HCT116 (cell line): ENCODE measurements around the gene CNDP1. TPM values are rescaled to one million over a fixed set of nuclear protein-coding genes. Genes with fewer than 3 reads are reported as not detected.

Experiments
- ATAC-seq: fragments of 200-7000 bp; cut with Tn5 transposase; 2 replicates; pipeline ENCODE4 v1.9.1; 2020; ENCODE audit warnings: mild to moderate bottlenecking, moderate library complexity
- BruUV-seq: library from RNA; stranded (reverse); fragments of 400-500 nt; replicated peaks from 2 replicates; lab custom pipeline; 2021; lab: Mats Ljungman, UMichigan
- CTCF ChIA-PET: fragments of 300-600 bp; sonication (Branson Sonifier 250); formaldehyde crosslinking; loops from one replicate; lab custom pipeline; 2021; ENCODE audit warnings: antibody characterized with exemption; lab: Charles Lee
- POLR2A ChIA-PET: fragments of 300-600, 350-600 bp; sonication (Branson Sonifier 250); formaldehyde crosslinking; loops from one replicate; lab custom pipeline; 2021; ENCODE audit warnings: antibody characterized with exemption; lab: Charles Lee
- RAD21 ChIA-PET, 2 experiments: fragments of 300-600 bp; sonication (Branson Sonifier 250); formaldehyde crosslinking; loops; one replicate each; lab custom pipeline; 2023; ENCODE audit warnings: low total read pairs in 2 of 2; ENCODE audit not compliant: uncharacterized antibody in 2 of 2, unreplicated experiment in 2 of 2, low non-redundant PET in 1 of 2; lab: Charles Lee
- DNase-seq: peaks from one replicate; pipeline ENCODE4 v3.0.0-alpha.2; 2010; ENCODE audit warnings: low read depth, low spot score
- H2AFZ ChIP-seq: fragments of 200-600 bp; shearing (Covaris generic), sonication (generic); 2 replicates; pipeline ENCODE4 v1.6.1; 2017; ENCODE audit warnings: low read depth, mixed run types, mixed read lengths, antibody characterized with exemption, low read length; ENCODE audit not compliant: poor library complexity, severe bottlenecking
- H3K27ac ChIP-seq: 2 replicates; pipeline ENCODE4 v1.5.1; 2012; ENCODE audit warnings: low read depth, low read length
- H3K27me3 ChIP-seq: fragments of 200-600 bp; sonication (generic); 2 replicates; pipeline ENCODE4 v1.6.1; 2016; ENCODE audit warnings: mixed run types, low read length, mixed read lengths; ENCODE audit not compliant: insufficient read depth
- H3K36me3 ChIP-seq, 2 experiments: fragments of 200-500 bp in 1 of 2; fragments of 200-600 bp in 1 of 2; sonication (Bioruptor generic) in 1 of 2; sonication (generic) in 1 of 2; 2 replicates each; pipeline versions ENCODE4 v1.5.1 to v1.6.1; 2014 to 2016; ENCODE audit warnings: low read length in 2 of 2, inconsistent platforms in 1 of 2, mixed read lengths in 1 of 2, mixed run types in 1 of 2; ENCODE audit not compliant: insufficient read depth in 2 of 2, control insufficient read depth in 1 of 2
- H3K4me1 ChIP-seq, 2 experiments: fragments of 200-600 bp in 1 of 2; sonication (generic) in 1 of 2; 2 replicates each; pipeline versions ENCODE4 v1.5.1 to v1.6.1; 2012 to 2017; ENCODE audit warnings: low read length in 2 of 2, inconsistent platforms in 1 of 2, mild to moderate bottlenecking in 1 of 2, mixed read lengths in 1 of 2, mixed run types in 1 of 2, moderate library complexity in 1 of 2; ENCODE audit not compliant: insufficient read depth in 2 of 2, control insufficient read depth in 1 of 2
- H3K4me2 ChIP-seq: fragments of 200-600 bp; sonication (generic); 2 replicates; pipeline ENCODE4 v1.6.1; 2017; ENCODE audit warnings: mixed run types, low read length, mixed read lengths
- H3K4me3 ChIP-seq, 2 experiments: fragments of 200-600 bp in 1 of 2; sonication (generic) in 1 of 2; replicated peaks in 1 of 2; 2 replicates each; pipeline ENCODE4 v1.5.1; 2011 to 2016; ENCODE audit warnings: low read length in 2 of 2, control low read depth in 1 of 2, low read depth in 1 of 2, mild to moderate bottlenecking in 1 of 2, mixed read lengths in 1 of 2, mixed run types in 1 of 2
- H3K79me2 ChIP-seq: fragments of 200-600 bp; sonication (generic); 2 replicates; pipeline ENCODE4 v1.6.1; 2017; ENCODE audit warnings: mild to moderate bottlenecking, mixed run types, low read length, moderate library complexity, mixed read lengths; ENCODE audit not compliant: insufficient read depth
- H3K9ac ChIP-seq: fragments of 200-600 bp; sonication (generic); 2 replicates; pipeline ENCODE4 v1.6.1; 2016; ENCODE audit warnings: low read length, mixed read lengths
- H3K9me2 ChIP-seq: fragments of 200-600 bp; sonication (generic), shearing (Covaris generic); 2 replicates; pipeline ENCODE4 v1.6.1; 2017; ENCODE audit warnings: mixed run types, mild to moderate bottlenecking, moderate library complexity; ENCODE audit not compliant: insufficient read depth
- H3K9me3 ChIP-seq, 2 experiments: fragments of 200-500 bp in 1 of 2; fragments of 200-600 bp in 1 of 2; sonication (Bioruptor generic) in 1 of 2; sonication (generic) in 1 of 2; 2 replicates each; pipeline ENCODE4 v1.6.1; 2014 to 2017; ENCODE audit warnings: low read length in 2 of 2, mixed read lengths in 2 of 2, inconsistent platforms in 1 of 2, low read depth in 1 of 2, mild to moderate bottlenecking in 1 of 2, mixed run types in 1 of 2, moderate library complexity in 1 of 2; ENCODE audit not compliant: control insufficient read depth in 1 of 2, insufficient read depth in 1 of 2
- H4K20me1 ChIP-seq: fragments of 200-600 bp; sonication (generic), shearing (Covaris generic); 2 replicates; pipeline ENCODE4 v1.6.1; 2017; ENCODE audit warnings: mixed run types, mild to moderate bottlenecking, moderate library complexity; ENCODE audit not compliant: insufficient read depth
- CEBPB ChIP-seq: IDR thresholded peaks from 2 replicates; pipeline ENCODE4 v1.6.1; 2012; ENCODE audit warnings: low read depth
- EZH2 ChIP-seq: fragments of 200-600 bp; sonication (generic); IDR thresholded peaks from 2 replicates; pipeline ENCODE4 v1.6.1; 2017; ENCODE audit warnings: antibody characterized with exemption, mixed run types
- EZH2phosphoT487 ChIP-seq: fragments of 200-600 bp; IDR thresholded peaks from 2 replicates; pipeline ENCODE4 v1.6.1; 2018; ENCODE audit warnings: antibody characterized with exemption, borderline replicate concordance
- FOSL1 ChIP-seq: IDR thresholded peaks from 2 replicates; pipeline ENCODE4 v1.6.1; 2012; ENCODE audit warnings: low read depth
- REST ChIP-seq: IDR thresholded peaks from 2 replicates; pipeline ENCODE4 v1.6.1; 2012; ENCODE audit warnings: low read depth
- TCF7L2 ChIP-seq: IDR thresholded peaks from 2 replicates; pipeline ENCODE4 v1.7.0; 2011; ENCODE audit warnings: borderline replicate concordance, inconsistent platforms; ENCODE audit not compliant: insufficient read depth, insufficient read length; ENCODE audit errors: extremely low read depth
- intact Hi-C: fragments of 100-400 bp; cut with micrococcal nuclease; formaldehyde crosslinking; loops from 2 replicates; pipeline ENCODE4 v1.10.0; 2022
- total RNA-seq: library from RNA; stranded (reverse); gene quantifications from one replicate; pipeline ENCODE4 v1.2.1, GENCODE V29; 2021; ENCODE audit not compliant: unreplicated experiment

CNDP1 gene
- total RNA-seq, 1 experiment from 2014 or later, result not detected

DNA sequence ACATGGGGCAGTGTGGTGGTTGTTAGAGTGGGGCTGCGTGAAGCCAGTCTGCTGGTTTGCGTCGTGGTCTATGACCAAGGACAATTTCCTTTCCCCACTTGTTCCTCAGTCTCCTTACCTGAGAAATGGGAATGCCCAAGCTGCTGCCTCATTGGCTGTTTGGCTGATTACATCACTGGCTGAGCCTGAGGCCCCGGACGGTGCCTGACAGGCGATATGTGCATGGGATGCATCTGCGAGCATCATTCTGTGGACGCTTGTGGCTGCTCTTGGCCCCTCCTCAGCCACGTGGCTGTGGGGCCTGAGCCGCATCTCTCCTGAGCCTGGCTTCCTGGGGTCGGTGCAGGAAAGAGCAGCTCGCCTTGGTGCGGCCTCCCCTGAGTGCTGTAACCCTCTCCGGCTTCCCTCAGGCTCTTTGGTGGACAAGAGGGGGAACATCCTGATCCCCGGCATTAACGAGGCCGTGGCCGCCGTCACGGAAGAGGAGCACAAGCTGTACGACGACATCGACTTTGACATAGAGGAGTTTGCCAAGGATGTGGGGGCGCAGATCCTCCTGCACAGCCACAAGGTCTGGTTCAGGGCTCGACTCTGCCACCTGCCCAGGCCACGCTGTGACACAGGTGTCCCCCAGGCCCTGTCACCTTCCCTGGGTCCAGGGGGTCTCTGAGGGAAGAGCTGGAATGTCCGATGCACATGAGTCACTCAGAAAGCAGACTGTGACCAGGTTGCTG lies 21.0 kb upstream of the CNDP1 start:
- no peak overlapping the region for H3K27ac ChIP-seq
- POLR2A ChIA-PET, result no interaction called here
- TF ChIP-seq CEBPB (no peak), EZH2phosphoT487 (no peak), TCF7L2 (no peak), EZH2 (no peak)
- RAD21 ChIA-PET, result no interaction called here
- H3K4me1 ChIP-seq, result no peaks in the 10 kb centered on the region
- ATAC-seq, result no peak
- H3K4me3 ChIP-seq, result no peak overlapping the region
- H3K79me2 ChIP-seq, result no peaks in the 10 kb centered on the region
- no peaks in the 10 kb centered on the region for H3K9me2 ChIP-seq
- no peaks in the 10 kb centered on the region for H3K27me3 ChIP-seq
- intact Hi-C loops, result no loop called here
- H3K9me3 ChIP-seq, result no peaks in the 10 kb centered on the region
- no peak for DNase-seq
- H2AFZ ChIP-seq, result no peak overlapping the region
- H3K4me2 ChIP-seq, result no peak overlapping the region
- H3K36me3 ChIP-seq, result peaks cover 7 to 15% of the 10 kb centered on the region in 2 experiments; a peak in 3 of 4 replicates
- CTCF ChIA-PET, result no interaction called here
- H3K9ac ChIP-seq, result no peak overlapping the region
- BruUV-seq, result no TSS peak
- no peaks in the 10 kb centered on the region for H4K20me1 ChIP-seq

GRCh38 chr18:74513883-74514205 lies 20.5 kb upstream of the CNDP1 start:
- Histone ChIP-seq H2AFZ (no peak overlapping the region), H3K79me2 (no peaks in the 10 kb centered on the region), H3K4me1 (no peaks in the 10 kb centered on the region), H3K9me3 (no peaks in the 10 kb centered on the region), H3K9me2 (no peaks in the 10 kb centered on the region), H3K36me3 (peaks cover 7 to 13% of the 10 kb centered on the region in 2 experiments; a peak in 3 of 4 replicates), H3K4me3 (no peak overlapping the region), H3K4me2 (no peak overlapping the region), H3K27ac (no peak overlapping the region), H4K20me1 (no peaks in the 10 kb centered on the region), H3K27me3 (no peaks in the 10 kb centered on the region), H3K9ac (no peak overlapping the region)
- CTCF ChIA-PET, result no interaction called here
- no peak for DNase-seq
- POLR2A ChIA-PET, result no interaction called here
- TF ChIP-seq REST, result no peak
- TF ChIP-seq FOSL1, result no peak
- intact Hi-C loops, result no loop called here
- no TSS peak for BruUV-seq
- ATAC-seq, result no peak
- RAD21 ChIA-PET, result no interaction called here
